NCI-H82 treated with DMSO at 0.1 percent for 48 hours (cell line): Measurements from ENCODE around the gene EML5.

Experiments
- DNase-seq: peaks from one replicate; lab custom pipeline; 2025; ENCODE audit not compliant: unreplicated experiment; lab: John Stamatoyannopoulos, UW

The EML5 gene

GRCh38 chr14:88727057-88727456 is 65.7 kb downstream of the EML5 start:
- DNase-seq = no peak

GRCh38 chr14:88710709-88711108 is 82.0 kb downstream of the EML5 start:
- no peak for DNase-seq

- DNase-seq = no peak
Measured at GRCh38 chr14:88707088-88707487, 85.7 kb downstream of the EML5 start.

GRCh38 chr14:88706425-88706824 is 86.3 kb downstream of the EML5 start:
- no peak for DNase-seq

- no peak for DNase-seq
Measured at GRCh38 chr14:88698651-88699050, 94.1 kb downstream of the EML5 start.

- no peak for DNase-seq
Measured at GRCh38 chr14:88695870-88696269, 96.9 kb downstream of the EML5 start.

- DNase-seq = no peak
Measured at GRCh38 chr14:88688386-88688785, 104.4 kb downstream of the EML5 start.

- DNase-seq = no peak
Measured at GRCh38 chr14:88683119-88683518, 109.6 kb downstream of the EML5 start.

- DNase-seq = no peak
Measured at GRCh38 chr14:88682495-88683114, 110.1 kb downstream of the EML5 start.

- DNase-seq = no peak
Measured at GRCh38 chr14:88681755-88682494, 110.8 kb downstream of the EML5 start.

GRCh38 chr14:88669346-88669745 is 123.4 kb downstream of the EML5 start:
- DNase-seq = no peak

GRCh38 chr14:88668448-88669116 is 124.2 kb downstream of the EML5 start:
- DNase-seq = no peak

GRCh38 chr14:88667555-88668273 is 125.0 kb downstream of the EML5 start:
- DNase-seq = peak; percentile 49

- no peak for DNase-seq
Measured at GRCh38 chr14:88660056-88660455, 132.7 kb downstream of the EML5 start.

- DNase-seq = no peak
Measured at GRCh38 chr14:88639221-88639620, 153.5 kb downstream of the EML5 start.

- DNase-seq = no peak
Measured at GRCh38 chr14:88632512-88632911, 160.2 kb downstream of the EML5 start.

GRCh38 chr14:88631091-88631490 is 161.7 kb downstream of the EML5 start:
- DNase-seq = no peak

GRCh38 chr14:88630565-88630964 is 162.2 kb downstream of the EML5 start:
- DNase-seq = no peak

- DNase-seq = no peak
Measured at GRCh38 chr14:88628462-88628861, 164.3 kb downstream of the EML5 start.

GRCh38 chr14:88628033-88628432 is 164.7 kb downstream of the EML5 start:
- DNase-seq = no peak

GRCh38 chr14:88625671-88626070 is 167.1 kb downstream of the EML5 start:
- no peak for DNase-seq

GRCh38 chr14:88621100-88621499 is 171.7 kb downstream of the EML5 start:
- no peak for DNase-seq
